Stimulated activated CD4-positive, alpha-beta T cell treated with anti-CD3 and anti-CD28 coated beads, Interleukin-12 subunit alpha, Interleukin-12 subunit beta, amount 100 ng/mL, for 4 hours (primary cell): Measurements from ENCODE around the gene ARSG.
A peak's percentile ranks its signal among the peaks of the same experiment; 100 is the strongest.

ENCODE experiments used
- DNase-seq: peaks from one replicate; pipeline ENCODE4 v3.0.0-alpha.2; 2020

Gene ARSG

DNA sequence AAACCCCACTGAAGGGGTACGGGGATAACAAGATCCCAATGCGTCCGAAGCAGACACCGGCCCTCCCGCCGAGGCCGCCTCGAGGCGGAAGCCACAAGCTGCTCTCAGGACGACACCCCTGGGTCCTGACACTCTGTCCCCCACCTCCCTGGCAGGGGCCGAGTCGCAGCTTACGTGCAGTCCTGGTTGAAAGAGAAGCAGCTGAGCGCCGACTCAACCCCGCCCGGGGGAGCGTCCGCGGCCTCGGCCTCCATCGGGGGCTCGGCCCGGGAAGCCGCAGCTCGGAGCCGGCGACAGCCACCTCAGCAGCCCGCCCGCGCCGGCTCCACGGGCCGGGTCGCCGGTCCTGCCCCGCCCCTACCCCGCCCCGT lies 165.9 kb downstream of the ARSG start, which contains the start of gene WIPI1:
Gene WIPI1, minus strand, starts transcription at position 329 of the 371 bp plus-strand sequence. Its CDS starts 75 bp downstream, at position 254.
- no peak for DNase-seq

DNA sequence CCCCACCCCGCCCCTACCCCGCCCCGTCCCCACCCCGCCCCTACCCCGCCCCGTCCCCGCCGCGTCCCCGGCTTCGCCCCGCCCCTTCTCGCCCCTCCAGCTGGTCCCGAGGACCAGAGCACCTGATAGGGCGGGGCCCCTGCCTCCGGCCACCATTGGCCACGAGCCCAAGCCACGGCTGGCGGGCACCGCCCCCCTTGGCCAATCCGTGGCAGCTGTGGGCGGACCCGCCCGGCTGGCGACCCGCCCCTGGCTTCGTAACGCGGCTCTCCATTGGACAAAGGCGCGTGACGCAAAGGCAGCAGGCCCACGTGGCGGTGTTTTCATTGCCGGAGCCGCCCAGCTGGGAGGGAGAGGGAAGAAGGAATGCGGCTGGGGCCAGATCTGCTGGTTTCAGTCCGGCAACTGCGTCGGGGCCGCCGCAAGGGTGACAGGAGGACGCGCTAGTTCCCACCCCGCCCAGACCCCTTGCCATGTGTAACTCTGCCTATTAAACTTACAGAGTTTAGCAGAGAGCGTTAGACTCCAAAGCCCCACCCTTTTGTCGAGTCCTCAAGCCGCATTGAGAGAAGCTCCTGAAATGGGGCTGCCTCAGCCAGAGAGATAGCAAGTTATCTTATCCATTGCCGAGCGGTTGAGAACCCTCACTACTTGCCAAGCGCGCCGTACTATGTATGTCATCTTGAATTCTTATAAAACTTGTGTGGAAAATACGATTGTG lies 166.4 kb downstream of the ARSG start:
- DNase-seq = peak; percentile 96

DNA sequence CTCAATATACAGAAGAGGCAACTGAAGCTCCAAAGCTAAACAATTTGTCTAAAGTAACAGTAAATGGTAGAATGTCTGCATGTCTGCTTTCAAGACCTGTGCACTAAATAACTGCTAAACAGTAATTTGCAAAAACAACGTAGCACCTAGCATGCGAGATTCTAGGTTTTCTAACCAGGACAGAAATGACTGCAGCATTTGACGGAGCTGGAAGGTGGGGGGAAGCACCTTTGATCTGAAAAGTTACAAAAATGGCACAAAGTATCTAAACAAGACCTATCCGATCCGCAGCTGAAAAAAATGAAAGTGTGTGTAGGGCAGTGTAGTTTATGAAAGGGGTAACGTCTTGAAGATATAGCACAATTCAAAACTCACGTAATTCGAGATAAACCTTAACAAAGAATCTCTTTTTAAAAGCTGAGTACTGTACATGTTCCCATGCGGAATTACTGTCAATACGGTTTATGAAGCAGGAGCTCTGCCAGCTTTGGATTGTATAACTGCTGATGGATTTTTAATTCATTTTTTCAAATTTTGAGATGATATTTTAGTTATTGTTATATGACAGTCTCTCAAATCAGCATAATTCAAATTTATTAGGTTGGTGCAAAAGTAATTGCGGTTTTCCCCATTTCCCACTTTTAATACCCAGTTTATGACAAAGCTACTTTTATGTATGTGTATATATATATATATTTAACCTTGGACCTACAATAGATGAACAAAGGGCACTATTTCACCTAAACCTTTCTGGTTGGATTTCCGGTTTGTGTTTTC lies 167.2 kb downstream of the ARSG start:
- DNase-seq = no peak

GRCh38 chr17:68459037-68459639 lies 167.8 kb downstream of the ARSG start:
- no peak for DNase-seq

DNA sequence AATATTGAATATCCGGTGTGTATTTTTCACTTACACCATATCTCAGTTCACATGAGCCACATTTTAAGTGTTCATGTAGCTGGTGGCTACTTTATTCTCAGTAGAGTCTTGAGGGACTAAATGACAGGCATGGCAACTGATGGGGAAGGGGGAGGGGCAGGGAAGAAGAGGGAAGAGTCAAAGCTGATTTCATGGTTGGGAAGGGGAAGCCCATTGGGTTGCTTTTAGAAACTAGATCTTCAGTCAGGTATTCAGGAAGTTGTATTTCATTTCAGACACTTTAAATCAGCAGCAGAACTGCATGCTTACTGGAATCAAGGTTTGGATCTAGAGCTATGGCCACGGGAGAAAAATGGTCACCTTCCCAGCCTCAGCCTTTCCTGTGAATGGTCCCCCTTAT lies 168.9 kb downstream of the ARSG start:
- no peak for DNase-seq

- no peak for DNase-seq
These were observed 169.4 kb downstream of the ARSG start for GRCh38 chr17:68460715-68461114.

GRCh38 chr17:68461122-68461539 lies 169.8 kb downstream of the ARSG start:
- DNase-seq = no peak

DNA sequence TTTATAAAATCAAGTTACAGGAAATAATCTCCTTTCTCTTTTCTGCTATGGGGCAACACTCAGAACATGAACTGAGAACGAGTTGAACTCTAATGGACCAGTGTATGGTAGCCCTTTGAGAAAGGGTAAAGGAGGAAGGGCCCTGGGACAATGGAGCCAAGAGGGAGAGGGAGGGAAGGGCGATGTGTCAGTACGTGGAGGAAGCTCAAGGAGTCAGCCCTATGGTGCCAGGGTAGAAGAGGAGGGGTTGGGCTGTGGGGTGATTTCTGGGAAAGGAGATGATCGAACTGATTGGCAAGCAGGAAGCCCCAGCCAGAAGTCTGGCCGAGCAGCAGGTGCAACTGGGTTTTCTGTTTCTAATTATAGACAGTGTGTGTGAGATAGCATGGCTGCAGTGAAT lies 170.3 kb downstream of the ARSG start:
- peak; percentile 9 for DNase-seq

DNA sequence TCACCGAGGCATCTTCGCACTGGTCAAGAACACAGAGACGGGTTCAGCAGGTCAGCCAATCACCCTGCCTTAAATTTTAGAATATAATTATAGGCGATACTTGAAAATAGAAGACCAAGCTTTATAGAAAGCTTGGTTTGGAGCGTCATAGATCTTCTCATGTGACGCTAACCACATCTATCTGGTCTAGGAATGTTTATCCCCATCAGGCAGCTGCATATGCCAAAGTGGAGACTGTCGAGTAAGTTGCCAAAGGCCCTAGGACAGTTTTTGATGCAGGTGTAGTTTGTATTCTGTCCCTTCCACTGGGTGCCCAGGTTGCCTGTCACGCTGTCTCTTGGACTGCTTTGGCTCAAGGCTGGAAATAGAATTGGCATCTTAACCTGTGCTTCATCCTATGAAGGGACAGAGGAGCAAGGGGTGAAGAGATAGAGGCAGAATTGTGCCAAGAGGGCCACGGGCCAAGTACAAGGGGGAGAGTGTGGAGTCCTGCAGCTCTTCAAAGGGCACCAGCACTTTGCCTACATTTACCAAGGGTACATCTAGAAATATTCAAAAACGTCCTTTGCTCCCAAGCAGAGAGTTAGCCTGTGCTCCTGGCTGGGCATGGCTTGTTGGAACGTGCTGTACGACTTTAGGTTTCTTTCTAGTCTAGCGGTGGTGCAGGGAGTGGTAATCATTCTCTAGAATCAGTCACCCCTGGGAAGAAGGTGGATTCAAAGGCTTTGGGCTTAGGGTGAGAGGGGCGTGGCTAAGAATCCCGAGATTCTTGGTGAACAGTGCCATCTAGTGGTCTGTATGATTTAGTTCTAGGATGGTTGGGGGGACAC lies 171.3 kb downstream of the ARSG start:
- DNase-seq = peak; percentile 41

- no peak for DNase-seq
These were observed 172.1 kb downstream of the ARSG start for GRCh38 chr17:68463211-68464019.

- no peak for DNase-seq
These were observed 177.0 kb downstream of the ARSG start for GRCh38 chr17:68468334-68468733.

DNA sequence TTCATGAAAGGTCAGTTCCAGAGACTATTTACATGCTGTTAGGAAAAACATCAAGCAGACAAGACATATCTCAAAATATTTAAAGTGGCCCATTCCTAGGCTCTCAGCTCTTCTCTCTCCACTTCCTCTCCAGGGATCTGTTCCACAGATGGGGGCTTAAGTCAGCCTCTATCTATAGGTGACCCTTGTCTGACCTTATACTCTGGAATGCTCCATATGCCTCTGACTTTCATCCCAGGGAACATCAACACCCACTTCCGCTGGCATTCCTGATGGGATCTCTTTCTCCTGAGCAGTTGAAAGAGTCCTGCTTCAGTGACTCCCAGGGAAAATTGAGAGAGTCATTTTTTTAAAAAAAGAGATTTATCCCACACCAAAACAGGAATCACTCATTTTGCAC lies 177.5 kb downstream of the ARSG start:
- no peak for DNase-seq
